Activated T-cell treated with anti-CD3 and anti-CD28 coated beads, Interleukin-2, amount 50 U/mL, for 24 hours (primary cell): ENCODE results near the gene ARHGAP6.

ENCODE experiments used
- DNase-seq: peaks from one replicate; pipeline ENCODE4 v3.0.0-alpha.2; 2020
- H3K27ac Mint-ChIP-seq: 2 replicates; pipeline ENCODE4 v1.8.0; 2020; ENCODE audit warnings: mild to moderate bottlenecking, mixed read lengths
- H3K27me3 Mint-ChIP-seq: 2 replicates; pipeline ENCODE4 v1.8.0; 2020; ENCODE audit warnings: mixed read lengths
- H3K36me3 Mint-ChIP-seq: 2 replicates; pipeline ENCODE4 v1.8.0; 2020; ENCODE audit warnings: low read depth, mixed read lengths
- H3K4me1 Mint-ChIP-seq: 2 replicates; pipeline ENCODE4 v1.8.0; 2020; ENCODE audit warnings: low read depth, mixed read lengths
- H3K4me3 Mint-ChIP-seq: 2 replicates; pipeline ENCODE4 v1.8.0; 2020; ENCODE audit warnings: mild to moderate bottlenecking, moderate library complexity, mixed read lengths
- H3K9me3 Mint-ChIP-seq: 2 replicates; pipeline ENCODE4 v1.8.0; 2020; ENCODE audit warnings: mixed read lengths

Gene ARHGAP6

GRCh38 chrX:11336201-11336600 lies 329.5 kb downstream of the ARHGAP6 start:
- no peak for DNase-seq
- Mint-ChIP-seq H3K4me1 (no peaks in the 10 kb centered on the region), H3K27ac (no peak overlapping the region), H3K36me3 (no peaks in the 10 kb centered on the region), H3K27me3 (peaks cover 22% of the 10 kb centered on the region), H3K9me3 (no peaks in the 10 kb centered on the region), H3K4me3 (no peak overlapping the region)

GRCh38 chrX:11334165-11334564 lies 331.6 kb downstream of the ARHGAP6 start:
- Mint-ChIP-seq H3K27ac (no peak overlapping the region), H3K4me1 (no peaks in the 10 kb centered on the region), H3K27me3 (peaks cover 15% of the 10 kb centered on the region), H3K36me3 (no peaks in the 10 kb centered on the region), H3K9me3 (no peaks in the 10 kb centered on the region), H3K4me3 (no peak overlapping the region)
- DNase-seq, result no peak

- no peaks in the 10 kb centered on the region for H3K4me1 Mint-ChIP-seq
- peaks cover 7% of the 10 kb centered on the region for H3K27me3 Mint-ChIP-seq
- no peak overlapping the region for H3K27ac Mint-ChIP-seq
- H3K4me3 Mint-ChIP-seq, result no peak overlapping the region
- no peaks in the 10 kb centered on the region for H3K36me3 Mint-ChIP-seq
- no peaks in the 10 kb centered on the region for H3K9me3 Mint-ChIP-seq
- no peak for DNase-seq
These were observed 333.9 kb downstream of the ARHGAP6 start for GRCh38 chrX:11331788-11332187.

GRCh38 chrX:11329021-11329420 lies 336.7 kb downstream of the ARHGAP6 start:
- DNase-seq, result no peak
- Mint-ChIP-seq H3K9me3 (no peaks in the 10 kb centered on the region), H3K27me3 (peaks cover 7% of the 10 kb centered on the region), H3K4me1 (no peaks in the 10 kb centered on the region), H3K4me3 (no peak overlapping the region), H3K36me3 (no peaks in the 10 kb centered on the region), H3K27ac (no peak overlapping the region)

- no peaks in the 10 kb centered on the region for H3K4me1 Mint-ChIP-seq
- no peak overlapping the region for H3K4me3 Mint-ChIP-seq
- DNase-seq, result no peak
- H3K36me3 Mint-ChIP-seq, result no peaks in the 10 kb centered on the region
- H3K9me3 Mint-ChIP-seq, result peaks cover 3% of the 10 kb centered on the region
- H3K27ac Mint-ChIP-seq, result no peak overlapping the region
- H3K27me3 Mint-ChIP-seq, result peaks cover 10% of the 10 kb centered on the region
These were observed 337.6 kb downstream of the ARHGAP6 start for GRCh38 chrX:11328134-11328533.

GRCh38 chrX:11321986-11322385 lies 343.7 kb downstream of the ARHGAP6 start:
- Mint-ChIP-seq H3K9me3 (peaks cover 3% of the 10 kb centered on the region), H3K4me1 (no peaks in the 10 kb centered on the region), H3K27me3 (peaks cover 13% of the 10 kb centered on the region), H3K4me3 (no peak overlapping the region), H3K27ac (no peak overlapping the region), H3K36me3 (no peaks in the 10 kb centered on the region)
- DNase-seq, result no peak

- no peak overlapping the region for H3K4me3 Mint-ChIP-seq
- H3K36me3 Mint-ChIP-seq, result no peaks in the 10 kb centered on the region
- no peaks in the 10 kb centered on the region for H3K4me1 Mint-ChIP-seq
- H3K9me3 Mint-ChIP-seq, result peaks cover 3% of the 10 kb centered on the region
- peaks cover 22% of the 10 kb centered on the region for H3K27me3 Mint-ChIP-seq
- DNase-seq, result no peak
- H3K27ac Mint-ChIP-seq, result no peak overlapping the region
These were observed 345.8 kb downstream of the ARHGAP6 start for GRCh38 chrX:11319806-11320520.

- no peak for DNase-seq
- H3K4me3 Mint-ChIP-seq, result no peak overlapping the region
- H3K27ac Mint-ChIP-seq, result no peak overlapping the region
- peaks cover 24% of the 10 kb centered on the region for H3K27me3 Mint-ChIP-seq
- no peaks in the 10 kb centered on the region for H3K36me3 Mint-ChIP-seq
- no peaks in the 10 kb centered on the region for H3K9me3 Mint-ChIP-seq
- H3K4me1 Mint-ChIP-seq, result no peaks in the 10 kb centered on the region
These were observed 354.0 kb downstream of the ARHGAP6 start for GRCh38 chrX:11311706-11312105.

GRCh38 chrX:11309220-11309619 lies 356.5 kb downstream of the ARHGAP6 start:
- Mint-ChIP-seq H3K9me3 (no peaks in the 10 kb centered on the region), H3K27me3 (peaks cover 30% of the 10 kb centered on the region), H3K4me1 (no peaks in the 10 kb centered on the region), H3K4me3 (no peak overlapping the region), H3K27ac (no peak overlapping the region), H3K36me3 (no peaks in the 10 kb centered on the region)
- no peak for DNase-seq

GRCh38 chrX:11305641-11306040 lies 360.1 kb downstream of the ARHGAP6 start:
- Mint-ChIP-seq H3K36me3 (no peaks in the 10 kb centered on the region), H3K9me3 (no peaks in the 10 kb centered on the region), H3K27ac (no peak overlapping the region), H3K4me3 (no peak overlapping the region), H3K27me3 (peaks cover 40% of the 10 kb centered on the region), H3K4me1 (no peaks in the 10 kb centered on the region)
- DNase-seq, result no peak

GRCh38 chrX:11304829-11305228 lies 360.9 kb downstream of the ARHGAP6 start:
- Mint-ChIP-seq H3K4me1 (no peaks in the 10 kb centered on the region), H3K36me3 (no peaks in the 10 kb centered on the region), H3K9me3 (no peaks in the 10 kb centered on the region), H3K4me3 (no peak overlapping the region), H3K27me3 (peaks cover 37% of the 10 kb centered on the region), H3K27ac (no peak overlapping the region)
- no peak for DNase-seq

GRCh38 chrX:11298600-11298999 lies 367.1 kb downstream of the ARHGAP6 start:
- no peak for DNase-seq
- peaks cover 32% of the 10 kb centered on the region for H3K27me3 Mint-ChIP-seq

GRCh38 chrX:11296051-11296450 lies 369.7 kb downstream of the ARHGAP6 start:
- Mint-ChIP-seq H3K9me3 (no peaks in the 10 kb centered on the region), H3K27me3 (peaks cover 29% of the 10 kb centered on the region), H3K27ac (no peak overlapping the region), H3K4me3 (no peak overlapping the region), H3K36me3 (no peaks in the 10 kb centered on the region), H3K4me1 (no peaks in the 10 kb centered on the region)
- DNase-seq, result no peak

More at GRCh38 chrX:11298600-11298999, 367.1 kb downstream of the ARHGAP6 start:
- Mint-ChIP-seq H3K27ac (no peak overlapping the region), H3K36me3 (no peaks in the 10 kb centered on the region), H3K9me3 (no peaks in the 10 kb centered on the region), H3K4me1 (no peaks in the 10 kb centered on the region), H3K4me3 (no peak overlapping the region)

- no peak for DNase-seq
- Mint-ChIP-seq H3K27me3 (peaks cover 27% of the 10 kb centered on the region), H3K27ac (no peak within 1 kb of the TSS), H3K36me3 (no peaks in the 10 kb centered on the region), H3K9me3 (no peaks in the 10 kb centered on the region), H3K4me3 (no peak within 1 kb of the TSS), H3K4me1 (no peaks in the 10 kb centered on the region)
These were observed 372.6 kb downstream of the ARHGAP6 start, which contains the start of gene AMELX for GRCh38 chrX:11293113-11293512. Gene AMELX (plus strand): TSS chrX:11293413. CDS start chrX:11294789, 1,376 bp downstream.

- H3K4me1 Mint-ChIP-seq, result no peaks in the 10 kb centered on the region
These were observed 375.2 kb downstream of the ARHGAP6 start for GRCh38 chrX:11290416-11291102.

More at GRCh38 chrX:11290416-11291102, 375.2 kb downstream of the ARHGAP6 start:
- Mint-ChIP-seq H3K27me3 (peaks cover 34% of the 10 kb centered on the region), H3K9me3 (no peaks in the 10 kb centered on the region), H3K27ac (no peak overlapping the region), H3K36me3 (no peaks in the 10 kb centered on the region), H3K4me3 (no peak overlapping the region)
- DNase-seq, result no peak
